ENCODE results near the gene MSLN.

MSLN gene

DNA sequence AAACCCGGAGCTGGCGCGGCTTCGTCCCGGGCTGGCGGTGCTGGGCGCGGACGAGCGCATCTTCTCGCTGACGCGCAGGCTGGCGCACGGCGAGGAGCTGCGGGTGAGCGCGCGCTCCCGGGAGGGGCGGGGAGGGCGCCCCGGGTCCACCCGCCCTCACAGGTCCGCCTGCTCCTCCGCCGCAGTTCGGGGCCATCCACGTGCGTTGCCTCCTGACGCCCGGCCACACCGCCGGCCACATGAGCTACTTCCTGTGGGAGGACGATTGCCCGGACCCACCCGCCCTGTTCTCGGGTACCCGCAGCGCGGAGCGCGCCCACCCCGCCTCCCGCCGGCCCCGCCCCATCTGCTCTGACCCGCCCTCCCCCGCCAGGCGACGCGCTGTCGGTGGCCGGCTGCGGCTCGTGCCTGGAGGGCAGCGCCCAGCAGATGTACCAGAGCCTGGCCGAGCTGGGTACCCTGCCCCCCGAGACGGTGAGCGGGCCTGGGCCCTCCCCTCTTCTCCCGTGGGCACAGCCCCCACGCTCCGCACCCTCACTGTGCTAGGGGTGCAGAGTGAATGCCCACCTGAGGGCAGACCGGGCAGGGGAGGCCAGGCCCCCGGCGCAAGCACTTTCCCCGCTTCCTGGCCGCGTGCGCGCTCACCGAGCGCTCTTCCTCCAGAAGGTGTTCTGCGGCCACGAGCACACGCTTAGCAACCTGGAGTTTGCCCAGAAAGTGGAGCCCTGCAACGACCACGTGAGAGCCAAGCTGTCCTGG, 32.2 kb upstream of the MSLN start:
- peak; percentile 89 for DNase-seq (ENCODE audit: low read depth)
- H3K4me3 ChIP-seq (ENCODE audit: low read length), result peak overlapping the region; percentile 72

DNA sequence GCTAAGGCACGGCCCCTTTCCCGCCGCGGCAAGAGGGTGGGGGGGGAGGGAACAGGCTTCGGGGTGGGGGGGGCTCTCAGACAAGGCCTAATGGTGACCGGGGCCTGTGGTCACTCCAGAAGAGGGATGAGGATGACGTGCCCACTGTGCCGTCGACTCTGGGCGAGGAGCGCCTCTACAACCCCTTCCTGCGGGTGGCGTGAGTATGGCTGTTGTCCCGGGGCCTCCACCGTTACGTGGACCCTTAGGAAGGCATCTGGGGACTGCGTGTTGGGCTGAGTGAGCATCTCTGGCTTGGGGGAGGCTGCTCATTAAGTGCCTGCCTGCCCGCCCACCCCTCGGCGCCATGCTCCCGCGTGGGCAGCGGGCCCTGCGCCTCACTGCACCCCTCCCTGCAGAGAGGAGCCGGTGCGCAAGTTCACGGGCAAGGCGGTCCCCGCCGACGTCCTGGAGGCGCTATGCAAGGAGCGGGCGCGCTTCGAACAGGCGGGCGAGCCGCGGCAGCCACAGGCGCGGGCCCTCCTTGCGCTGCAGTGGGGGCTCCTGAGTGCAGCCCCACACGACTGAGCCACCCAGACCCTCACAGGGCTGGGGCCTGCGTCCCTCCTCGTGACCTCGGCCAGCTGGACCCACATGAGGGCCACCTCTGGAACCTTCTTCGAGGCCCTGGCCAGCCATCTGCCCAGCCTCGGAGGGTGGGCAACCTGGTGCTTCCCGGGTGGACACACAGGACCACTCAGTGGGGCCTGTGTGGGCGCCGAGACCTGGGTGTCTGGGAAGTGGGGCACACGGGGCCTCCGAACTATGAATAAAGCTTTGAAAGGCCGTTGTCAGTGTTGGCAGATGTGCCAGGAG, 31.4 kb upstream of the MSLN start:
- DNase-seq (ENCODE audit: low read depth), result no peak
- H3K4me3 ChIP-seq (ENCODE audit: low read length), result peak overlapping the region; percentile 72
- no peak for TF ChIP-seq CTCF (IDR thresholded peaks at IDR 0.05; ENCODE audit: insufficient read depth, low read depth, low read length, missing control alignments)

More for the DNA sequence above, 32.2 kb upstream of the MSLN start:
- no peak for TF ChIP-seq CTCF (IDR thresholded peaks at IDR 0.05; ENCODE audit: insufficient read depth, low read depth, low read length, missing control alignments)

- TF ChIP-seq CTCF (IDR thresholded peaks at IDR 0.05; ENCODE audit: insufficient read depth, low read depth, low read length, missing control alignments), result no peak
- no peak for DNase-seq (ENCODE audit: low read depth)
- no peak overlapping the region for H3K4me3 ChIP-seq (ENCODE audit: low read length)
Measured at GRCh38 chr16:729768-730665, 30.5 kb upstream of the MSLN start.

DNA sequence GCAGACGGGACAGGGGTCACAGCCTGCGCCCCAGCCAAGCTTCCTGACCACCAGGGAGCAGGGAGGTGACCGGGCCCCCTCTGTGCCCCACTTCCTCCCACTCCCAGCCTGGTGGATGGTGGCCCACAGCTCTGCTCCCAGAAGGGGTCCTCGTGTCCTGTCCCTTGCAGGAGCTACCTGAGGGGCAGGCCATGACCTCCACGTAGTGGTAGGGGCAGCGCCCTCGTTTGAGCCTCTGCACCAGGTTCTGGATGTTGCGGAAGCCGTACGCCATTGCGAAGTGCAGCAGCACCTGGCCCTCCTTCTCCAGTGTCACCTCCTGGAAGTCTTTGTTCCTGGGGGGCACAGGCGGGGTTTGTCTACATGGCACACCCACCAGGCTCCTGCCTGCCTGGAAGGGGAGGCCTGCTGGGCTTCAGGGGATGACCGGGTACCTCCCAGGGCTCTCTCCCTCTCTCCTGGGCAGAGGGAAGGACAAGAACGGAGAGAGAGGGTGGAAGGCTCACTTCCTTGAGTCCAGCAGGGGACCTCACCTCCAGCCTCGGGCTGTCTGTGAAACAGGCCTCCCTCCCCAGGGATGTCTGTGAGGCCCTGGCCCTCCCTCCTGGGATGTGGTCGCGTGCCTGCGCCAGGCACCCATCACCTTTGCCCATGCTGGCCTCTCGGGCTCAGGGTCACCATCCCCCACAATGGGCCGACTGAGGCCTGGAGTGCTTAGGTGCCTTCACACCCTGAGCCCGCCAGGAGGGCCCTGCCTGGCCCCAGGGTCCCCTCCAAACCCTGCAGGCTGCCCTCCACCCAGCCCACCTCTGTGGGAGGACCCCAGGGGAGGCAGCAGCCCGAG, 29.6 kb upstream of the MSLN start:
- TF ChIP-seq CTCF (IDR thresholded peaks at IDR 0.05; ENCODE audit: insufficient read depth, low read depth, low read length, missing control alignments), result no peak
- no peak for DNase-seq (ENCODE audit: low read depth)
- H3K4me3 ChIP-seq (ENCODE audit: low read length), result no peak overlapping the region

GRCh38 chr16:732332-732731, 28.2 kb upstream of the MSLN start:
- TF ChIP-seq CTCF (IDR thresholded peaks at IDR 0.05; ENCODE audit: insufficient read depth, low read depth, low read length, missing control alignments), result no peak
- no peak for DNase-seq (ENCODE audit: low read depth)
- H3K4me3 ChIP-seq (ENCODE audit: low read length), result no peak overlapping the region

- no peak for TF ChIP-seq CTCF (IDR thresholded peaks at IDR 0.05; ENCODE audit: insufficient read depth, low read depth, low read length, missing control alignments)
- no peak for DNase-seq (ENCODE audit: low read depth)
Measured at GRCh38 chr16:732936-733335, 27.6 kb upstream of the MSLN start.

More at GRCh38 chr16:732936-733335, 27.6 kb upstream of the MSLN start:
- no peak overlapping the region for H3K4me3 ChIP-seq (ENCODE audit: low read length)
